ACHN (cell line): ENCODE data around the gene RASA2.
A peak's percentile ranks its signal among the peaks of the same experiment; 100 is the strongest.

Source experiments
- DNase-seq: peaks from one replicate; pipeline ENCODE4 v3.0.0-alpha.2; 2015
- in situ Hi-C: cut with HindIII; loops from 2 replicates; pipeline ENCODE4 v1.10.0; 2017; ENCODE audit warnings: low sequenced_read_pairs, low pct_ligation_motif_present, low pct_unique_long_range_greater_than_20kb

The RASA2 gene

GRCh38 chr3:141648055-141648910 lies 161.5 kb downstream of the RASA2 start:
- in situ Hi-C loops, result no loop called here
- DNase-seq, result no peak

GRCh38 chr3:141649871-141650270 lies 163.0 kb downstream of the RASA2 start:
- in situ Hi-C loops, result no loop called here
- no peak for DNase-seq

GRCh38 chr3:141650783-141651182 lies 164.0 kb downstream of the RASA2 start:
- in situ Hi-C loops, result no loop called here
- no peak for DNase-seq

DNA sequence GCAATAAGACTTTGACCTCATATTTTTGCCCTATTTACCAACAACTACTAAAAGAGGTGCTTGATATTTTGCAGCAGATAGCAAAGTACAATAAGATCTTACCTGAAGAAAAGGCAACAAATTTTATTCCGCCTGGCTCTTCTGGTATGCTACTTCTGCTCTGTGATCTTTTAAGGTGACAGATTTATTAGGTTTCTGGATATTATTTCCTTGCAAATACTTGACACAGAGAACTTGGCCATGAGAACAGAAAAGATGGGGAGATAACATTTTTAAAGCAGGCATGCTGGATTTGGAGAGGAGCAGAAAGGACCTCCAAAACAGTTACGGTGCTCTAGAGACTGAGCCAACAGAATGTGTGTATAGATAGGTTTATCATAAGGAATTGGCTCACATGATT lies 164.6 kb downstream of the RASA2 start:
- no peak for DNase-seq
- in situ Hi-C loops, result no loop called here

- no peak for DNase-seq
- in situ Hi-C loops, result no loop called here
These were observed 165.5 kb downstream of the RASA2 start for GRCh38 chr3:141652349-141652748.

DNA sequence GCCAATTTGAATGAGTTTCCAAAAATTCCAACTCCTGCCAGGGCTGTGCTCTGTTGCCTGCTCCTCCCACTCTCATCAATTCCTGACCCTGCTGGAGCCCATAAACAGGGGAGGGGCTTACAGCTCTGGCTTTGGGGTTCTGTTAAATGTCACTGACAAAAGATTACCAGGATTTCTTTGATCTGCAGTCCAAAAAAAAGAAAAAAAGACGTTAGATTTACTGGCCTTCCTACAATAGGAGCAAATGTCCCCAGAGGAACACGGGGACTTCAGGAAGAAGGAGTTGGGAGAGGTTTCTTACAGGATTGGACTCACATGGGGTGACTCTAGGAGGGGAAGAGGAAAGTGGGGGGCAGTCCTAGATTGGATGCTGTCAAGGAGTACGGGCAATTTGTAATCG lies 167.0 kb downstream of the RASA2 start:
- in situ Hi-C loops, result no loop called here
- no peak for DNase-seq

DNA sequence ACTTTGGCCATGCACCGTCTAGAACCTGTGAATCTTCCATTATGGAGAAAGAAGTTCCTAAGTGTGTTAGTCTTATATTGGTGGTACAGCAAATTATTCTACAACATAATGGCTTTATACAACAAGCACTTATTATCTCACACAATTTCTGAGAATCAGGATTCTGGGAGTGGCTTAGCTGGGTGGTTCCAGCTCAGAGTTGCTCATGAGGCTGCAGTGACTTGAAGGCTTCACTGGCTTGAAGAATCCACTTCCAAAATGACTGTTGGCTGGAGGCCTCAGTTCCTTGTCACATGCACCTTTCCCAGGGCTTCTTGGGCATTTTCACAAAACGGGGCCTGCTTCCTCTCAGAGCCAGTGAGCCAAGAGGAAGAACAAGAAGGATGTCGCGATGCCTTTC lies 169.0 kb downstream of the RASA2 start:
- in situ Hi-C loops, result no loop called here
- DNase-seq, result no peak

DNA sequence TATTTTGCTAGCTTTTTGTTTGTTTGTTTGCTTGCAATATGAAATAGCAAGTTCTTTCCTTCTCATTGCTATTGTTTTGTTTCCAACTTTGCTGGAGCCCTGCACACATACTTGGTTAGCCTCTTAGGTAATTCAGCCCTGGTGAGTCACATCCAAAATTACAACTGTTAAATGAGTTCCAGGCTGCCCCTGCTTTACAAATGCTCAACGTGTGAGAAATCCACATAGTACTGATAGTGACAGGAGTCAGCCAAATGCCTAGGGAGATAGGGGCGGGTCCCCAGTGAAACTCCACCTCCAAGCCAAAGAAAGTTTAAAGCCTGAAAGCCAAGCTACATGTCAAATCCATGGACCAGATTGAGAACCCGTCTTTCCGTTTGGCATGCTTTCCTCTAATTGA lies 169.9 kb downstream of the RASA2 start:
- no peak for DNase-seq
- in situ Hi-C loops, result no loop called here

DNA sequence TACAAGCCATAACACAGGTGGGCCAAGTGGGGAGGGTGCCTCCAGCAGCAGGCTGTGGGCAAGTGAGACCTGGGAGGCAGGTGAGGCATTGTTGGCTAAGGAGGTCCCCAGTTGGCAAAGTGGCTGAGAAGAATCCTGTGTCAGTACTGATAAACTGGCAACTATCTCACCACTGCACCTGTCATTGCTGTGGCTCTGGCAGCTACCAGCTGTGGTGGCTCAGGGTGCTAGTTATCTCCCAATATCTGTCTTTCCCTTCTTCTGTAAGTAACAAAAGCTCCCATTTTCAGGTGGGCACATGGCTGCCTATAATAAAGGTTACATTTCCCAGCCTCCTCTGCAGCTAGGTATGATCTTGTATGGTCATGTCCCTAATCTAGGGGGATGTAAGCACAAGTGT lies 170.7 kb downstream of the RASA2 start:
- in situ Hi-C loops, result no loop called here
- no peak for DNase-seq

- DNase-seq, result peak; percentile 42
- in situ Hi-C loops, result no loop called here
These were observed 173.2 kb downstream of the RASA2 start for GRCh38 chr3:141659821-141660613.

GRCh38 chr3:141660614-141660947 lies 173.8 kb downstream of the RASA2 start:
- no peak for DNase-seq
- in situ Hi-C loops, result no loop called here

GRCh38 chr3:141661229-141662196 lies 174.7 kb downstream of the RASA2 start:
- no peak for DNase-seq
- in situ Hi-C loops, result no loop called here

GRCh38 chr3:141663993-141664392 lies 177.2 kb downstream of the RASA2 start:
- in situ Hi-C loops, result no loop called here
- DNase-seq, result no peak
